Uterus (tissue), 2 donors: ENCODE results near the gene DNAJC18.

Experiments
- POLR2A ChIP-seq, 2 donors: fragments of 450-650 bp; IDR thresholded peaks; one replicate each; pipeline ENCODE4 v1.6.1; 2016; ENCODE audit warnings: antibody characterized with exemption in 2 of 2, mild to moderate bottlenecking in 1 of 2, moderate library complexity in 1 of 2
- TF ChIP-seq, protein P1 (sequence below), 4 experiments: fragments of 200-600 bp in 2 of 4; fragments of 450-650 bp in 2 of 4; sonication (generic) in 2 of 4; IDR thresholded peaks; one replicate each; pipeline ENCODE4 v1.5.1; 2016 to 2019; ENCODE audit warnings: antibody characterized with exemption in 4 of 4, mild to moderate bottlenecking in 2 of 4, moderate library complexity in 1 of 4

DNA sequence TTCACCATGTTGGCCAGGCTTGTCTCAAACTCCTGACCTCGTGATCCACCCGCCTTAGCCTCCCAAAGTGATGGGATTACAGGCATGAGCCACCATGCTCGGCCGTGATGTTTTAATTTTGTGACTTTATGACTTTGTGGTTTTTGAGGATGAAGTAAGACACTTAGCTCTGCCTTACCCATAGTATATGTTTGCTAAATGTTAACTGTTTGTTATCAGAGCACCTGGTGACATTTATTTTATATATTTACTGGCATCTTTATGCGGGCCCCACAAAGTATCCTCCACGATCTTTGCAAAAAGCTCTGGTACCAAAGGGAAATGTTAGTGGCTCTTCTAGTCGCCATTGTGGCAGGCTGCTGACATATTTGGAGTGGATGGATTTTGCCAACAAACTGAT lies 63.0 kb downstream of the DNAJC18 start:
- TF ChIP-seq POLR2A (IDR thresholded peaks at IDR 0.05), result no peak
- TF ChIP-seq, protein P1, sequence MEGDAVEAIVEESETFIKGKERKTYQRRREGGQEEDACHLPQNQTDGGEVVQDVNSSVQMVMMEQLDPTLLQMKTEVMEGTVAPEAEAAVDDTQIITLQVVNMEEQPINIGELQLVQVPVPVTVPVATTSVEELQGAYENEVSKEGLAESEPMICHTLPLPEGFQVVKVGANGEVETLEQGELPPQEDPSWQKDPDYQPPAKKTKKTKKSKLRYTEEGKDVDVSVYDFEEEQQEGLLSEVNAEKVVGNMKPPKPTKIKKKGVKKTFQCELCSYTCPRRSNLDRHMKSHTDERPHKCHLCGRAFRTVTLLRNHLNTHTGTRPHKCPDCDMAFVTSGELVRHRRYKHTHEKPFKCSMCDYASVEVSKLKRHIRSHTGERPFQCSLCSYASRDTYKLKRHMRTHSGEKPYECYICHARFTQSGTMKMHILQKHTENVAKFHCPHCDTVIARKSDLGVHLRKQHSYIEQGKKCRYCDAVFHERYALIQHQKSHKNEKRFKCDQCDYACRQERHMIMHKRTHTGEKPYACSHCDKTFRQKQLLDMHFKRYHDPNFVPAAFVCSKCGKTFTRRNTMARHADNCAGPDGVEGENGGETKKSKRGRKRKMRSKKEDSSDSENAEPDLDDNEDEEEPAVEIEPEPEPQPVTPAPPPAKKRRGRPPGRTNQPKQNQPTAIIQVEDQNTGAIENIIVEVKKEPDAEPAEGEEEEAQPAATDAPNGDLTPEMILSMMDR (IDR thresholded peaks at IDR 0.05), result no peak
